Loucy (cell line): ENCODE data around the gene TRNP1.

Experiments used
- CTCF ChIP-seq: fragments of 200-600 bp; sonication (generic); conservative IDR thresholded peaks from 2 replicates; pipeline ENCODE4 v1.5.1; 2014; ENCODE audit warnings: mild to moderate bottlenecking, antibody characterized with exemption, low read length
- EZH2phosphoT487 ChIP-seq: fragments of 200-600 bp; IDR thresholded peaks from 2 replicates; pipeline ENCODE4 v1.6.1; 2018; ENCODE audit warnings: antibody characterized with exemption, mild to moderate bottlenecking, moderate library complexity, borderline replicate concordance

- no peak for TF ChIP-seq CTCF
- no peak for TF ChIP-seq EZH2phosphoT487
Measured at GRCh38 chr1:26965628-26966027, 27.9 kb upstream of the TRNP1 start.
